ENCODE results near the gene C3.

DNA sequence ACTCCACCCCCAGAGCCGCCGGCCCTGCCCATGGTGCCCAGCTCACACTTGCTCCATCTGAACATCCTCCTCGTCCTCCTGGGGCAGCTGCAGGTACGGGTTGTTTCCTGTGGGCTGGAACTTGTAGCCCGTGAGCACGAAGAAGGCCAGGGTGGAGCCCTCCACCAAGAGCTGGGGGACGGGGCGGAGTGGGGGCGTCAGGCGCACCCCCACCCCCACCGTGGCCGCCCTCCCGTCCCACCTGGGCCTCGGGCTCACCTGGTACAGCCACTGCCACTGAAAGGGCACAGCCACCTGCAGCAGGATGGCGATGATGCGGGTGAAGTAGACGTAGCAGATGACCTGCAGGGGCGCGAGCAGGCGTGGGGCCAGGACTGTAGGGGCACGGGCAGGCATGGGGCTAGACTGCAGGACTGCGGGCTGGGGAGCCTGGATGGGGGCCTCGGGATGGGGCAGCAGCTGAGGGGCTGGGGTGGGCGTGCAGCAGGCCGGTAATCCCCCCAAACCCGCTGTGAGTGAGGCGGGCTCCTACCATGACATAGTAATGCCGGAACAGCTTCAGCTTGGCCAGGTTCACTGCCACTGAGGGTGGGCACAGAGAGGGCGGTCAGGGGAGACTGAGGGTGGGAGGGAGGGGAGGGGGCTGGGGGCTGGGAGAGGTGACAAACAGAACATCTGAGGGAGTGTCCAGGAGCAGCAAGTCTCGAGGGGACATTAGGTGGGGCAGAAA lies 10.7 kb upstream of the C3 start:
- TF ChIP-seq POLR2A (IDR thresholded peaks at IDR 0.05) = no peak
- TF ChIP-seq, protein P1, sequence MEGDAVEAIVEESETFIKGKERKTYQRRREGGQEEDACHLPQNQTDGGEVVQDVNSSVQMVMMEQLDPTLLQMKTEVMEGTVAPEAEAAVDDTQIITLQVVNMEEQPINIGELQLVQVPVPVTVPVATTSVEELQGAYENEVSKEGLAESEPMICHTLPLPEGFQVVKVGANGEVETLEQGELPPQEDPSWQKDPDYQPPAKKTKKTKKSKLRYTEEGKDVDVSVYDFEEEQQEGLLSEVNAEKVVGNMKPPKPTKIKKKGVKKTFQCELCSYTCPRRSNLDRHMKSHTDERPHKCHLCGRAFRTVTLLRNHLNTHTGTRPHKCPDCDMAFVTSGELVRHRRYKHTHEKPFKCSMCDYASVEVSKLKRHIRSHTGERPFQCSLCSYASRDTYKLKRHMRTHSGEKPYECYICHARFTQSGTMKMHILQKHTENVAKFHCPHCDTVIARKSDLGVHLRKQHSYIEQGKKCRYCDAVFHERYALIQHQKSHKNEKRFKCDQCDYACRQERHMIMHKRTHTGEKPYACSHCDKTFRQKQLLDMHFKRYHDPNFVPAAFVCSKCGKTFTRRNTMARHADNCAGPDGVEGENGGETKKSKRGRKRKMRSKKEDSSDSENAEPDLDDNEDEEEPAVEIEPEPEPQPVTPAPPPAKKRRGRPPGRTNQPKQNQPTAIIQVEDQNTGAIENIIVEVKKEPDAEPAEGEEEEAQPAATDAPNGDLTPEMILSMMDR (IDR thresholded peaks at IDR 0.05) = no peak
- TF ChIP-seq POLR2AphosphoS5 (IDR thresholded peaks at IDR 0.05) = no peak
- TF ChIP-seq EP300 (IDR thresholded peaks at IDR 0.05) = no peak
